Measurements from ENCODE around the gene ALPL. TPM values are rescaled to one million over a fixed set of nuclear protein-coding genes. Genes with fewer than 3 reads are reported as not detected.

The ALPL gene
- total and polyA plus RNA-seq, 2 of the 4 experiments (the other 2 are of a cell fraction) = 0.54 to 2.2 TPM

DNA sequence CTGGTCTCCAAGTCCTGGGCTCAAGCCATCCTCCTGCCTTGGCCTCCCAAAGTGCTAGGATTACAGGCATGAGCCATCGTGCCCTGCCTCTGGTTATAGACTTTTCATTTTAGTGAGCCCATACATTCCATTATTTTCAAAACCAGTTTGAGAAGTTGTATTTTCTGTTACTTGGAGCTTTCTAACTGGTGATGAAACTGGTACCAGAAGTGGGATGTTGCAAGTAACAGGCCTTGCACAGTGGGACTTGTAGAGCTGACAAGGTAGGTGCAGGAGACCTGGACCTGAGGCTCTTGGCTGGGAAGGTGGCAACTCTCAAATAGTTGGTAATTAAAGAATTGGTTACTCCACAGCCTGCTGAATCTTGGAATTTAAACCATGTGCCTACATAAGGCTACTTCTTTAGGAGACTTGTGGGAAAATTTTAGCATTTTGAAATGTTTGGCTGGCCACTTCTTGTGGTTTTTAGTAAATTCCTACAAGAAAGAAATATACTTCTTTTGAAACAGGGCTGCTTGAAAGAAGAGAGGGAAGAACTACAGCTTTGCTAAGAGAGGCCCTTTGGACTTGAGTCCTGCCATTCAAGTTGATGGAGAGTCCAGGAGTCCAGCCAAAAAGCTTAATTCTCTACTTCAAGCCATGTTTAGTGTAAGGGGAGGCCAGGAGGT is 9.8 kb upstream of the ALPL start:
- intact Hi-C loops (cut with micrococcal nuclease) = no loop called here
- TF ChIP-seq, protein P1, sequence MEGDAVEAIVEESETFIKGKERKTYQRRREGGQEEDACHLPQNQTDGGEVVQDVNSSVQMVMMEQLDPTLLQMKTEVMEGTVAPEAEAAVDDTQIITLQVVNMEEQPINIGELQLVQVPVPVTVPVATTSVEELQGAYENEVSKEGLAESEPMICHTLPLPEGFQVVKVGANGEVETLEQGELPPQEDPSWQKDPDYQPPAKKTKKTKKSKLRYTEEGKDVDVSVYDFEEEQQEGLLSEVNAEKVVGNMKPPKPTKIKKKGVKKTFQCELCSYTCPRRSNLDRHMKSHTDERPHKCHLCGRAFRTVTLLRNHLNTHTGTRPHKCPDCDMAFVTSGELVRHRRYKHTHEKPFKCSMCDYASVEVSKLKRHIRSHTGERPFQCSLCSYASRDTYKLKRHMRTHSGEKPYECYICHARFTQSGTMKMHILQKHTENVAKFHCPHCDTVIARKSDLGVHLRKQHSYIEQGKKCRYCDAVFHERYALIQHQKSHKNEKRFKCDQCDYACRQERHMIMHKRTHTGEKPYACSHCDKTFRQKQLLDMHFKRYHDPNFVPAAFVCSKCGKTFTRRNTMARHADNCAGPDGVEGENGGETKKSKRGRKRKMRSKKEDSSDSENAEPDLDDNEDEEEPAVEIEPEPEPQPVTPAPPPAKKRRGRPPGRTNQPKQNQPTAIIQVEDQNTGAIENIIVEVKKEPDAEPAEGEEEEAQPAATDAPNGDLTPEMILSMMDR (conservative IDR thresholded peaks at IDR 0.05; ENCODE audit: low read depth, low read length) = no peak
- TF ChIP-seq MXI1 (IDR thresholded peaks at IDR 0.05; ENCODE audit: borderline replicate concordance, low read depth, low read length) (no peak), MAFK (IDR thresholded peaks at IDR 0.05; ENCODE audit: low read depth, low read length) (no peak), NFE2L2 (IDR thresholded peaks at IDR 0.05; ENCODE audit: low read depth, low read length) (no peak), CEBPB (IDR thresholded peaks at IDR 0.05; ENCODE audit: low read depth, low read length) (no peak), CHD1 (IDR thresholded peaks at IDR 0.05; ENCODE audit: low read depth, low read length) (no peak), RFX5 (IDR thresholded peaks at IDR 0.05; ENCODE audit: low read depth, low read length) (no peak), BHLHE40 (IDR thresholded peaks at IDR 0.05; ENCODE audit: low read depth, low read length) (no peak), FOS (IDR thresholded peaks at IDR 0.05; ENCODE audit: low read depth, low read length) (no peak)
- TF ChIP-seq, protein P2, sequence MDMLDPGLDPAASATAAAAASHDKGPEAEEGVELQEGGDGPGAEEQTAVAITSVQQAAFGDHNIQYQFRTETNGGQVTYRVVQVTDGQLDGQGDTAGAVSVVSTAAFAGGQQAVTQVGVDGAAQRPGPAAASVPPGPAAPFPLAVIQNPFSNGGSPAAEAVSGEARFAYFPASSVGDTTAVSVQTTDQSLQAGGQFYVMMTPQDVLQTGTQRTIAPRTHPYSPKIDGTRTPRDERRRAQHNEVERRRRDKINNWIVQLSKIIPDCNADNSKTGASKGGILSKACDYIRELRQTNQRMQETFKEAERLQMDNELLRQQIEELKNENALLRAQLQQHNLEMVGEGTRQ (IDR thresholded peaks at IDR 0.05; ENCODE audit: low read depth, low read length) = no peak
- Histone ChIP-seq H3K79me1 (ENCODE audit: low read depth in 1 of 2, low read length in 2 of 2) (no peaks in the 10 kb centered on the region), H3K9ac (ENCODE audit: low read depth, low read length) (no peak overlapping the region), H4K91ac (ENCODE audit: insufficient read depth, low read depth, low read length) (no peak overlapping the region), H3K4me3 (ENCODE audit: insufficient read depth, low read depth, low read length) (no peak overlapping the region), H3K4ac (ENCODE audit: low read depth, low read length) (no peak overlapping the region), H3K4me1 (ENCODE audit: control insufficient read depth, insufficient read depth, low read length) (peaks cover 2% of the 10 kb centered on the region; the same call in 1 of the 2 replicates), H2BK15ac (ENCODE audit: low read depth, low read length) (no peak overlapping the region), H4K20me1 (ENCODE audit: insufficient read depth, low read length) (no peaks in the 10 kb centered on the region), H4K5ac (ENCODE audit: low read depth, low read length) (no peak overlapping the region), H3K27me3 (ENCODE audit: control insufficient read depth, insufficient read depth, low read length) (peaks cover 14% of the 10 kb centered on the region), H2AFZ (replicated peaks; ENCODE audit: low read length, poor library complexity) (no peak overlapping the region), H3K14ac (replicated peaks; ENCODE audit: low read depth, low read length) (no peak overlapping the region), H3K36me3 (ENCODE audit: control insufficient read depth, insufficient read depth, low read length) (no peaks in the 10 kb centered on the region), H4K8ac (ENCODE audit: low read depth in 2 of 2, low read length in 2 of 2) (no peak overlapping the region), H2BK20ac (ENCODE audit: low read depth, low read length) (no peak overlapping the region), H3K4me2 (ENCODE audit: low read depth, low read length) (no peak overlapping the region), H3K9me3 (ENCODE audit: control insufficient read depth, insufficient read depth, low read length) (peaks cover 5% of the 10 kb centered on the region), H3K18ac (ENCODE audit: low read depth, low read length) (no peak overlapping the region), H3K23ac (ENCODE audit: low read depth, low read length) (no peak overlapping the region), H2AK5ac (ENCODE audit: low read depth, low read length) (no peak overlapping the region), H2BK5ac (ENCODE audit: low read depth, low read length, poor library complexity, severe bottlenecking) (no peak overlapping the region), H3K9me1 (ENCODE audit: insufficient read depth, low read length) (no peaks in the 10 kb centered on the region), H3K27ac (ENCODE audit: insufficient read depth, low read length) (no peak overlapping the region), H2AK9ac (replicated peaks; ENCODE audit: low read depth, low read length, poor library complexity) (no peak overlapping the region), H3K56ac (ENCODE audit: extremely low read depth, insufficient read depth, low read length) (no peak overlapping the region), H2BK120ac (ENCODE audit: low read depth, low read length) (no peak overlapping the region)
- DNase-seq = peak; percentile 13
- dilution Hi-C loops (cut with HindIII; ENCODE audit: low sequenced_read_pairs, unreplicated experiment) = no loop called here
- BruUV-seq (replicated peaks) = no TSS peak
- no CpG with 5 or more reads among the region's 1 CpG for WGBS, 2 experiments (ENCODE audit: extremely low coverage in 2 of 2, insufficient read length in 1 of 2)
- ChIA-PET POLR2A (ENCODE audit: unreplicated experiment) (interaction anchor here (0.6 kb wide), 1 partner anchor 68 kb away, joined by 7 read pairs; no protein-coding TSS in a partner anchor), CTCF (interaction anchor here (0.8 kb wide), 1 partner anchor 9 kb away, joined by 3 read pairs; no protein-coding TSS in a partner anchor)
- no peak; the same call in 1 of the 2 replicates for ATAC-seq (ENCODE audit: low read depth)
- in situ Hi-C loops (cut with MboI; ENCODE audit: low sequenced_read_pairs) = no loop called here

Measured in IMR-90 (cell line).